SK-N-SH treated with all-trans-retinoic acid at 6 μM for 48 hours (cell line): ENCODE data around the gene CELSR2.

Experiments used
- ARNTL ChIP-seq: fragments of 450-650 bp; formaldehyde crosslinking; IDR thresholded peaks from 2 replicates; pipeline ENCODE4 v1.5.0; 2020; ENCODE audit warnings: low read depth, mild to moderate bottlenecking, moderate library complexity, borderline replicate concordance
- ESRRG ChIP-seq: fragments of 250-450 bp; sonication (Bioruptor Pico); IDR thresholded peaks from 2 replicates; pipeline ENCODE4 v1.6.1; 2021; ENCODE audit warnings: mild to moderate bottlenecking
- PATZ1 ChIP-seq: fragments of 250-450 bp; sonication (Bioruptor Pico); IDR thresholded peaks from 2 replicates; pipeline ENCODE4 v1.8.0; 2020; ENCODE audit warnings: mild to moderate bottlenecking, moderate library complexity, borderline replicate concordance
- PPARA ChIP-seq: fragments of 250-450 bp; sonication (Bioruptor Pico); IDR thresholded peaks from 2 replicates; pipeline ENCODE4 v1.5.0; 2020; ENCODE audit warnings: mild to moderate bottlenecking, borderline replicate concordance
- SNAI2 ChIP-seq: fragments of 250-450 bp; sonication (Bioruptor Pico); IDR thresholded peaks from 2 replicates; pipeline ENCODE4 v1.5.0; 2020; ENCODE audit warnings: mild to moderate bottlenecking, moderate library complexity
- TOX ChIP-seq: fragments of 250-450 bp; sonication (Bioruptor Pico); IDR thresholded peaks from 2 replicates; pipeline ENCODE4 v1.8.0; 2021; ENCODE audit warnings: mild to moderate bottlenecking, moderate library complexity, borderline replicate concordance
- ZFP3 ChIP-seq: fragments of 250-450 bp; sonication (Bioruptor Pico); IDR thresholded peaks from 2 replicates; pipeline ENCODE4 v1.5.0; 2020; ENCODE audit warnings: mild to moderate bottlenecking, moderate library complexity
- ZFP30 ChIP-seq: fragments of 450-650 bp; formaldehyde crosslinking; IDR thresholded peaks from 2 replicates; pipeline ENCODE4 v1.5.0; 2022; ENCODE audit warnings: mild to moderate bottlenecking, moderate library complexity
- ZNF565 ChIP-seq: fragments of 450-650 bp; formaldehyde crosslinking; conservative IDR thresholded peaks from 2 replicates; pipeline ENCODE4 v1.5.0; 2020; ENCODE audit warnings: low read depth, mild to moderate bottlenecking, moderate library complexity
- ZNF8 ChIP-seq: fragments of 450-650 bp; formaldehyde crosslinking; IDR thresholded peaks from 2 replicates; pipeline ENCODE4 v1.5.0; 2020; ENCODE audit warnings: mild to moderate bottlenecking, moderate library complexity
- TF ChIP-seq, protein P1 (sequence below): fragments of 250-450 bp; sonication (Bioruptor Pico); IDR thresholded peaks from 2 replicates; pipeline ENCODE4 v1.5.1; 2020; ENCODE audit warnings: low read depth, mild to moderate bottlenecking, moderate library complexity

DNA sequence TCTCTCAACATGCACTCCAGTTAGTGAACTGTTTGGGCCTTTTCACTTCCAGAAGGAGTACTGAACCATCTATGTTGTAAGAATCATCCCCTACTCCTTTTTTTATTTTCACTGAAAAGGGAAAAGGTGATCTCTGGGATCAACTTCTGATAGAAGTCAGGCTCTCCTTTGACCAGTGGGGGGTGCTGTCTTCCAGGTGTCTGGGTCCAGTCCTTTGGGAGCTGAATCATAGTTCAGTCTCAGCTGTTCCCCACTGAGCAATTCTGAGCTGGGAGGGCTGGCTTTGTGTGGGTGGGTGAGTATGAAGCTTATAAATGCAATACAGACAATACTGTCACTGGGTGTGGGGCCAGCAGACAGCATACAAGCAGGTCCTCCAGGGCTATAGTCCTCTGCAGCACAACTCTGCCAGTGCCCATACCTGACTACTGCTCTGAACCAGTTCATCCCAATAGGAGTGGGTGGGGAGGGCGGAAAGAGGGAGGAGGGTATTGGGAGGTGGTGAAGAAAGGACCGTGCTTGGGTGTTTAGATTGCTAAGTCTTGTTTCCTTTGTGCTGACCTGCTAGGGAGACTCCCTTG lies 48.1 kb upstream of the CELSR2 start:
- no peak for TF ChIP-seq PATZ1 (CRISPR knock-in tag)
- no peak for TF ChIP-seq TOX
- no peak for TF ChIP-seq ZFP3
- TF ChIP-seq ARNTL (CRISPR knock-in tag): no peak
- no peak for TF ChIP-seq ZNF8
- TF ChIP-seq ESRRG (CRISPR knock-in tag): no peak
- TF ChIP-seq, protein P1, sequence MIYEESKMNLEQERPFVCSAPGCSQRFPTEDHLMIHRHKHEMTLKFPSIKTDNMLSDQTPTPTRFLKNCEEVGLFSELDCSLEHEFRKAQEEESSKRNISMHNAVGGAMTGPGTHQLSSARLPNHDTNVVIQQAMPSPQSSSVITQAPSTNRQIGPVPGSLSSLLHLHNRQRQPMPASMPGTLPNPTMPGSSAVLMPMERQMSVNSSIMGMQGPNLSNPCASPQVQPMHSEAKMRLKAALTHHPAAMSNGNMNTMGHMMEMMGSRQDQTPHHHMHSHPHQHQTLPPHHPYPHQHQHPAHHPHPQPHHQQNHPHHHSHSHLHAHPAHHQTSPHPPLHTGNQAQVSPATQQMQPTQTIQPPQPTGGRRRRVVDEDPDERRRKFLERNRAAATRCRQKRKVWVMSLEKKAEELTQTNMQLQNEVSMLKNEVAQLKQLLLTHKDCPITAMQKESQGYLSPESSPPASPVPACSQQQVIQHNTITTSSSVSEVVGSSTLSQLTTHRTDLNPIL (CRISPR knock-in tag): no peak
- no peak for TF ChIP-seq ZNF565 (CRISPR knock-in tag)
- TF ChIP-seq ZFP30 (CRISPR knock-in tag): no peak
- no peak for TF ChIP-seq PPARA
- no peak for TF ChIP-seq SNAI2 (CRISPR knock-in tag)
